GM19328 (cell line): ENCODE measurements around the gene RANBP2.
A peak's percentile ranks its signal among the peaks of the same experiment; 100 is the strongest.
"Not testable (repeated sequence)": the region's sequence is repeated elsewhere in the genome, so short reads cannot be mapped to it uniquely, and the experiment has no call there.

Experiments used
- ATAC-seq: cut with Tn5 transposase; IDR thresholded peaks from one replicate; pipeline ENCODE4 v1.9.1; 2021; ENCODE audit warnings: mild to moderate bottlenecking, moderate library complexity; ENCODE audit not compliant: unreplicated experiment

Gene RANBP2

DNA sequence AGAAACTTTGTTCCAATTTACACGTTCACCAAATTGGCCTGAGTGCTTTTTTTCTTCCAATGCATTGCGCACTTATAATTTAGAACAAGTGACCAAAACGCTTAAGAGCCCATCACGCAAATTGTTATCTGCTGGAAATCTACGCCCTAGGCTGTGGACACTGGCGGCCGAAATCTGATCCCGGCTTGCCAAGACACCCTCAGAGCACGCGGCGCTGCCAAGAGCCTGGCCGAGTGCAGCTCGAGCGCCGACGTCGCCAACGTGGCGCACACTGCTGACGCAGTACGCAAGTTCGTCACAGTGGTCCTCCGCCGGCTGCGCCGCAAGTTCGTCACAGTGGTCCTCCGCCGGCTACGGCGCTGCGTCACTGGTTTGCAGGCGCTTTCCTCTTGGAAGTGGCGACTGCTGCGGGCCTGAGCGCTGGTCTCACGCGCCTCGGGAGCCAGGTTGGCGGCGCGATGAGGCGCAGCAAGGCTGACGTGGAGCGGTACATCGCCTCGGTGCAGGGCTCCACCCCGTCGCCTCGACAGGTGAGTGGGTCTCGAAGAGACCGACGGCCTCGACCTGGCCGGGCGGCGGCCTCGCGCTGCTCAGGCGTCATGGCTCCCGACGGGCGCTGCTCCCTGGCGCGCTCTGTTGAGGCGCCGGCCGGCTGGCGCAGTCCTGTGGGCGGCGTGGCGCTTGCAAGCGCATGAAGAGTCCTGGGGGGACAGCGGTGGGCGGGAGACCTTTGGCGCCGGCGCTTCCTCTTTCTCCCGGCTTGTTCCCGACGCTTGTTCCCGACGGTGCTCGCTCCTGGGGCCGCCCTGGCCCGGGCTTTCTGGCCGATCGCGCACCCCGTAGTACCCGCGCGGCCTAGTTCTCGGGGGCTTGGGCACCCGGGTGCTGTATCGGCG, at the start of gene RANBP2:
RANBP2 (plus strand) TSS at position 334 of the 896 bp plus-strand sequence; CDS start at position 459, 125 bp downstream.
- ATAC-seq = peak; percentile 97

DNA sequence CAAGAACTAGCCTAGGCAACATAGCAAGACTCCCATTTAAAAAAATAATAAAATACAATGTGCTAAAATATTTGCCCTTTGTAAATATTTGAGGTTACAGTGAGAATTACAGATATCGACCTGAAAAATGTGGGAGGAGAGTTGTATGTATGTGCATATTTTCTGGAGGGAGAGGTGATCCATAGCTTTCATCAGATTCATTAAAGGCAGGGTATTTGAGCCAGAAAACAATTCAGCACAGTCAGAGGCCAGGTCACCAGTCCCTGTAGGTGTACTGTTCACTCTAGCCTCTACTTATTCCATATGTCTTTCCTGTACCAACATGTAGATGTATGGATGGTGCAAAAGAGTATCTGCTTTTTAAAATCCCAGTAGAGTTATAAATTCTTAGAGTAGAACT, 49.0 kb upstream of the RANBP2 start:
- ATAC-seq = not testable (repeated sequence)

DNA sequence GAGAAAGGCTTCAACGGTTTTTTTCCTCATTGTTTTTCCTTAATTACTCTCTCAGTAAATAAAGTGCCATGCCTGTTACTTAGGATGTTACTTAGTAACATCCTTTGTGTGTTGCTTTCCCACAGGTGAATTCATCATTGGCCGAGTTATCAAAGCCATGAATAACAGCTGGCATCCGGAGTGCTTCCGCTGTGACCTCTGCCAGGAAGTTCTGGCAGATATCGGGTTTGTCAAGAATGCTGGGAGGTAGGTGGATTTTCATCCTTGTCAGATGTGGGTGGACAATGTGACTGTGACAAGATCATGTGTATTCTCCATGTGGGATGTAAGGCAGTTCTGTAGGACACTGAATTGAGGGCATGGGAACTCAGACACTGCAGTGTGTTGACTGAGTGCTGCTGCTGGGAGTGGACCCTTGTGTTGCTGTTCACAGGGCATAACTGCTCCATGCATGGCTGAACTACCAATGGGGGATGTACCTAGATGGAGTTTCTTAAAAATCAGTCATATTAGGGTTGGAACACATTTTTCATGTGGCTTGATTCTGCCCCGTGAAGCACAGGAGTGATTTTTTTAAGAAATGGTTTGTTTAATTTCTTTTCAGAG, 47.0 kb upstream of the RANBP2 start:
- ATAC-seq = not testable (repeated sequence)

DNA sequence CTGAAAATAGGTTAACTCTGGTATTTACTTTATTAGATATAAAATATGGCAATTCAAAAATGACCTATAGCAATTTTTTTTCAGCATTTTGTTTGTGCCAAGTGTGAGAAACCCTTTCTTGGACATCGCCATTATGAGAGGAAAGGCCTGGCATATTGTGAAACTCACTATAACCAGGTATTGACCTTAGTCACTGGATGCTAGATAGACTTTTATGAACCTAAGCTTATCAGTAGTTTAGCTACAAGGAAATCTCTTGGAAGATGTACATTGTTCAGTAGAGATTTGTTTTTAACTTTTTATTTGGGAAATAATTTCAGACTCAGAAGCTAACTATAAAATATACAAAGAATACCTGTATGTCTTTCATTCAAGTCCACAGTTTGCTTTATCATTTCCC, 42.8 kb upstream of the RANBP2 start:
- not testable (repeated sequence) for ATAC-seq

DNA sequence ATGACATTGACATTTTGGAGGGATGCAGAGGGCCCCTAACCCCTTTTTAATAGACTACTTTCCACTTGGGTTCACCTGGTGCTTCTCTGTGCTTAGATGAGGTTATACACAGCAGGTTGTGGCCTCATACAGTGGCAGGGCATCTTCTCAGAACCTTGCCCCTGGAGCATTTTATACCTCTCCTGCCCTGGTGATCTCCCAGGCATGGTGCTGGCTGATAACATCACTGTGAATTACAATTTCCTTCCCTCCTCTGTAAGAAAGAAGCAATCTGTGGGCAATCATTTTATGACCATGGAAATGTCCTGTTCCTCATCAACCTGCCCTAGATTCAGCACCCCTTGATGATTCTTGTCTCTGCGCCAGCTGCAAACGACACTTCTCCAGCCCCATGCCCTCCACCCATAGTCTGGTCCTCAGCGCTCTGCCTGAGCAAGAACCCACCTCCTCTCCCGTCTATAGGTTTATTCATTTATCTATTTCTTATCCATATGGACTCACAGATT, 42.0 kb upstream of the RANBP2 start:
- ATAC-seq = not testable (repeated sequence)

DNA sequence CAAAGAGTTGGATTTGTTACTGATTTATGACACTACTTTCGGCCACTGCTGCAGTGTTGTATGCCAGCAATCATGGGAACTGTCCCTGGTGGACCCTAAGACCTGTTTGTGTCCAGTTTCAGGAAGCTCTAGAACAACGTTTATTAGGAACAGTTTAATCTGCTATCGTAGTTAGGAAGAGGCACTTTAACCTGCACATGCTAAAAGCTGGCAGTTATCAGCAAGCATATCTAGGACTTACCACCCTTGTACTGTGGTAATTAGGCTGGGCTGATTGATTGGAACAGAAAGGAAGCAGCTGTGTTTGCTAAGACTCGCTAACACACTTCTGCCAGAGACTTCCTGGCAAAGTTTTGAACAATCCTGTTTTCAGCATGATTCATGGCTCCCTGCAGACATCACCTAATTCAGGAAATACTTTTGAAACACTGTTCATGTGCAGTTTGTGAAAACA, 41.1 kb upstream of the RANBP2 start:
- not testable (repeated sequence) for ATAC-seq

DNA sequence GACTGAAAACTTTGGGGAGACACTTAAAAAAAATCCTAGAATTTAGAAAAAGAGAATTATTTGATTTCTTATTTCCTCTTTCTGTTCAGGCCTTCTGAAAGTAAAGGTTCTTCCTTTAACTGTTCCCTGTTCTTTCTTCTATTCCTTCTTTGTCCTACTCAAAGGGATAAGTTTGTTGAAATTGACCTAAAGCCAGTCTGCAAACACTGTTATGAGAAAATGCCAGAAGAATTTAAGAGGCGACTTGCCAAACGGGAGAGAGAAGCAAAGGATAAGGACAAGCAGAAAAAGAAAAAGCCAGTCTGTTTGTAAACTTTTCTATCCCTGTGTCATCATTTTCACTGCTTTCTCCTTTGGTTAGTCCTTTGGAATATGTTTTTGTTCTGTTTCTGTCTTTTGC, 38.5 kb upstream of the RANBP2 start:
- not testable (repeated sequence) for ATAC-seq

DNA sequence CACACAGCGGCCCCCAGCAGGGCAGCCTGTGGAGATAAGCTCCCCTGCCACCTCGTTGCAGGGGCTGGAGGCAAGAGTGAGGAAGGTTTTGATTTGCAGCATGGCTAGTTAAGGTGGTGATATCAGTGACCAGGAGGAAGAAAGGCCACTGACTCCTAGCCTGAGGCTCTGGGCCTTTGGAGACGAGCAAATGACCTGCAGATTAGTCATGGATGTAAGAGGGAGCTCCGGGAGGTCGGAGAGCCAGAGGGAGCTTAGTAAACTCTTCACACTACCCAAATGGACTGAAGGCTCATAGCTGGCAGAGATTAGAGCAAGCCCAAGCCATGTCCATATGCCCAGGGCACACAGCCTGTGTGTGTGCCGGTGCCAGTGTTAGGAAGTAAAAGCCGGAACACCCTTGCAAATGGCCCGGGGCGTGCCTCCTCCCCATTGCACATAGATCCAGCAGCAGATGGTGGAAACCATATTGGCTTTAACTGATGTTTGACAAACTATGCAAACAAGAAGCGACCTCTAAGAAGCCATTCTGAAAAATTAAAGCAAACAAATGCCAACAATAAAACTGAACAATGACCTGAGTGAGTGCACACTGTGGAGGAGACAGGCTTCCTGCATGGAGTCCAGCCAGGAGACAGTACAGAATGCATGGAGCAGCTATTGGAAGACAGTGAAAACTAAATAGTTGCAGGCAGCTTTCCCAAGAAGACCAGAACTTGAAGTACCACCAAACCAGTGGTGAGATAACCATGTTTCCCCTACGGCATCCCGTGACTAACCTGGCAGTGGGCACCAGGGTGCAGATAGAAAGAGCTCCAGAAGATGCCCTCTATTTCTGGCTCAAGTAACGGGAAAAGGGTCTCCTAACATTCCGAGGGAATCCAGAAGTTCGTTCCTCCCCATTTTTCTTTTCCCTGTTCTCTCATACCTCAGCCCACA, 30.2 kb upstream of the RANBP2 start:
- ATAC-seq = not testable (repeated sequence)

DNA sequence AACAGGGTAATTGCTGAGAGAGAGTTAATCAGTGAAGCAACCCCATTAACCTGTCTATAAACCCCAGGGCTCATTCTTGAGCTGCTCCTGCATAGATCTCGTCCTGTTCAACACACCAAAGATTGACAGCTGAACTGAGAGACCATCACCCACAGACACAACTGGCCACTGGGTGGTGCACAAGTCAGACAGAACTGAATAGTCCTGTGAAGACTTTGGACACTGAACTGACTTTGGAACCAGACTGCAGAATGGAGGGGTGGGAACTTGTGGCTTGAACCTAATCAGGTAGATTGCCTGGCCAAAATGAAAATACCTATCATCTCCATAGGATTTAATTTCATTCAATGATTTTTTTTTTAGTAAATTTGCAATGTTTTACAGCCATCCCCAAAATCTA, 29.3 kb upstream of the RANBP2 start:
- ATAC-seq = not testable (repeated sequence)

DNA sequence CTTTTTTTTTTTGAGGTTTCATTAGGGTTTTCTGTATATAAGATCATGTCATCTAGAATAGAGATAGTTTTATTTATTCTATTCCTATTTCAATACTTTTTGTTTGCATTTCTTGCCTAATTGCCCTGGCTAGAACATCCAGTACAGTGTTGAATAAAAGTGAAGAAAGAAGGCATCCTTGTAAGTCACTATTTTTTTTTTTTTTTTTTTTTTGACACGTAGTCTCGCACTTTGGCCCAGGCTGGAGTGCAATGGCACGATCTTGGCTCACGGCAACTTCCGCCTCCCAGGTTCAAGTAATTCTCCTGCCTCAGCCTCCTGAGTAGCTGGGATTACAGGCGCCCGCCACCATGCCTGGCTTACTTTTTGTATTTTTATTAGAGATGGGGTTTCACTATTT, 27.8 kb upstream of the RANBP2 start:
- no peak for ATAC-seq

DNA sequence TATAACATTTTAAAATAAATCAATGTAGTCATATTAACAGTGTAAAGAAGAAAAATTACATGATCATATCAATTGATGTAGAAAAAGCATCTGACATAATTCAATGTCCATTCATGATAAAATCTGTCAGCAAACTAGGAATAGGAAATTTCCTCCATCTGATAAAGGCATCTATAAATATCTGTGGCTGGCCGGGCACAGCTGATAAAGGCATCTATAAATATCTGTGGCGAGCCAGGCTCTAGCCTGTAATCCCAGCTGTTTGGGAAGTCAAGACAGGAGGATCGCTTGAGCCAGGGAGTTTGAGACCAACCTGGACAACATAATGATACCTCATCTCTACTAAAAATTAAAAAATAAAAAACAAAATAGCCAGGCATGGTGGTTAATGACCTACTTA, 18.1 kb upstream of the RANBP2 start:
- ATAC-seq = no peak

DNA sequence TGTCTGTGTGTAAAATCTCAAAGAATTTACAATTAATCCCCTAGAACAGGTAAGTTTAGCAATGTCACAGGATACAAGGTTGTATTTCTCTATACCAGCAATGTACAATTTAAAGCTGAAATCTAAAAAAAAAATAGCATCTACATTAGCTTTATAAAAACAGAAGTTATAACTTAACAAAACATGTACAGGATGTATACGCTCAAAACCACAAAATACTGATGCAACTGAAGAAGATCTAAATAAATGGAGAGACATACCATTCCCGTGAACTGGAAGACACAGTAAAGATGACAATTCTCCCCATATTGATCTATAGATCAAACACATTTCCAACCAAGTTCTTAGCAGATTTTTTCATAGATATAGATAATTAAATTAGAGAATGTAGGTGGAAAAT, 17.5 kb upstream of the RANBP2 start:
- no peak for ATAC-seq

DNA sequence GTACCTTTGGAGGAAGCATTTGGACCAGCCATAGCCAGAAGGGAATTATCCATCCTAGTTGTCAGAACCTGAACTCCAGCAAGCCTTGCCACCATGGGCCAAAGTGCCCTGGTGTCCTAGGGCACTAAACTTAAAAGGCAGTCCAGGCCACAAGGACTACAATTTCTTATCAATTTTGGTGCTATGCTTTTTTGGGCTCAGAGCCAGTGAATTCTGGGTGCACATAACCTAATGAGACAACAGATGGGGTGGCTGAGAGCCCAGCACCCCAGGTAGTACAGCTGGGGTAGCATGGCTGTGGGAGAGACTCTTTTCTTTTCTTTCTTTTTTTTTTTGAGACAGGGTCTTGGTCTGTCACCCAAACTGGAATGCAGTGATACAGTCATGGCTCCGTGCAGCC, 14.4 kb upstream of the RANBP2 start:
- ATAC-seq = no peak

DNA sequence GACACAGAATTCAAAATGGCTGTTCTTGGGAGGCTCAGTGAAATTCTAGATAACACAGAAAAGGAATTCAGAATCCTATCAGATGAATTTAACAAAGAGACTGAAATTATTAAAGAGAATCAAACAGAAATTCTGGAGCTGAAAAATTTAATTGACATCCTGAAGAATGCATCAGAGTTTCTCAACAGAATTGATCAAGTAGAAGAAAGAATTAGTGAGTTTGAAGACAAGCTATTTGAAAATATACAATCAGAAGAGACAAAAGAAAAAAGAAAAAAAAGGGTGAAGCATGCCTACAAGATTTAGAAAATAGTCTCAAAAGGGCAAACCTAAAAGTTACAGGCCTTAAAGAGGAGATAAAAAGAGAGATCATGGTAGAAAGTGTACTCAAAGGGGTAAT, 12.0 kb upstream of the RANBP2 start:
- no peak for ATAC-seq

DNA sequence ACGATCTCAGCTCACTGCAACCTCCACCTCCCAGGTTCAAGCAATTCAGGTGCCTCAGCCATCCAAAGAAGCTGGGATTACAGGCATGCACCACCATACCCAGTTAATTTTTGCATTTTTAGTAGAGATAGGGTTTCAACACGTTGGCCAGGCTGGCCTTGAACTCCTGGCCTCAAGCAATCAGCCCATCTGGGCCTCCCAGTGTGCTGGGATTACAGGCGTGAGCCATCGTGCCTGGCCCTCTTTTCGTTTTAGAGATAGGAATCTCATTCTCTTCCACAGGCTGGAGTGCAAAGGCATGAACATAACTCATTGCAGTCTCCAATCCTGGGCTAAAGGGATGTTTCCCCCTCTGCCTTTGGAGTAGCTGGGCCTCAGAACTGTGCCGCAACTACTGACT, 2.3 kb upstream of the RANBP2 start:
- ATAC-seq = not testable (repeated sequence)

DNA sequence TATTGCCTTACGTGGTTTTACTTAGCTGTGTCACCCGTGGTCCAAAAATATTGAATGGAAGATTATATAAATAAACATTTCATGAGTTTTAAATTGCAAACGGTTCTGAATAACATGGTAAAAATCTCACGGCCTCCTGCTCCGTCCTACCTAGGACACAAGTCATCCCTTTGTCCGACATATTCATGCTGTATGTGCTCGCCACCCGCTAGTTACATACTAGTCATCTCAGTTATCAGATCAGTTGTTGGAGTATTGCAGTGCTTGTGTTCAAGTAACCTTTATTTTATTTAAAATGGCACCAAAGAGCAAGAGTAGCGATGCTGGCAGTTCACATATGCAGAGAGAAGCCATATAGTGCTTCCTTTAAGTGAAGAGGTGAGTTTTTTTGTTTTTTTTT, 6.8 kb downstream of the RANBP2 start:
- ATAC-seq = not testable (repeated sequence)

DNA sequence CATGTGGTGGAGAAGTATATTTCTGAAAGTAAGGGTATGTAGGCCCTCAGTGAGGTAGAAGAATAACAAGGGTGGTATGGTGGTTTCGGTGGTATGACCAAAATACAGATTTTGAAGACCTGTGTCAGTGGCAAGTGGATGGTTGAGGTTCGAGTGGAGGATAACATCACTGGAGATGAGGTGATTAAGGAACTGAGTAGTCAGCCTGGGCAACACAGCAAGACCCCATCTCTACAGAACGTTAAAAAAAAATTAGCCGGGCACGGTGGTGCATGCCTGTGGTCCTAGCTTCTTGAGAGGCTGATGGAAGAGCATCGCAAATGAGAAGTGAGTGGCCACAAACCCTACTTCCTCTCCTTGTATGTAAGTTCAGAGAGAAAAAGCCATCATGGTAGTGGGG, 15.4 kb downstream of the RANBP2 start:
- not testable (repeated sequence) for ATAC-seq

DNA sequence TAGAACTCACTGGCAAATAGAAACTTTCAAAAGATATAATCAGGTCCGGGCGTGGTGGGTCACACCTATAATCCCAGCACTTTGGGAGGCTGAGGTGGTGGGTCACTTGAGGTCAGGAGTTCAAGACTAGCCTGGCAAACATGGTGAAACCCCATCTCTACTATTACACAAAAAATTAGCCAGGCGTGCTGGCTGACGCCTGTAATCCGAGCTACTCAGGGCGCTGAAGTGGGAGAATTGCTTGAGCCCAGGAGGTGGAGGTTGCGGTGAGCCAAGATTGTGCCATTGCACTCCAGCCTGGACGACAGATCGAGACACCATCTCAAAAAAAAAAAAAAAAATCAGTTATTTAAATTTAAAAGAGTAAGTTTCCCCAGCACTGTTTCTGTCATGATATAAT, 38.7 kb downstream of the RANBP2 start:
- ATAC-seq = not testable (repeated sequence)

DNA sequence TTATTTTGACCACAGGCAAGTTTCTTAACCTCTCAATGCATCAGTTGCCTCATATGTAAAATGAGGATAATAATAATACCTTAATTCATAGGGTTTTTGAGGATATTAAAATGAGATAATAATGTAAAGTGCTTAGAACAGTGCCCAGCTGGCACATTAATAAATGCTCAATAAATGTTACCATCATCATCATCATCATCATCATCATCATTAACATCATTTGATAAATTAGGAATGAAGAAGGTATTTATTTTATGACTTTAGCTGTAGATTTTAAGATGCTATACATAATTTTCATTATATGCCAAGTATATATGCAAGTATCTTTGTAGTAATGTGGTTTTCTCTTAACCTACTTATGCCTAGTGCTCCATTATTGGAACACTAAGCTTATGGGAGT, 43.3 kb downstream of the RANBP2 start:
- ATAC-seq = not testable (repeated sequence)

DNA sequence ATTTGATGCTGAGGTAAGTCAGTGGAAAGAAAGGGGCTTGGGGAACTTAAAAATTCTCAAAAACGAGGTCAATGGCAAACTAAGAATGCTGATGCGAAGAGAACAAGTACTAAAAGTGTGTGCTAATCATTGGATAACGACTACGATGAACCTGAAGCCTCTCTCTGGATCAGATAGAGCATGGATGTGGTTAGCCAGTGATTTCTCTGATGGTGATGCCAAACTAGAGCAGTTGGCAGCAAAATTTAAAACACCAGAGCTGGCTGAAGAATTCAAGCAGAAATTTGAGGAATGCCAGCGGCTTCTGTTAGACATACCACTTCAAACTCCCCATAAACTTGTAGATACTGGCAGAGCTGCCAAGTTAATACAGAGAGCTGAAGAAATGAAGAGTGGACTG, 47.4 kb downstream of the RANBP2 start:
- ATAC-seq = not testable (repeated sequence)

DNA sequence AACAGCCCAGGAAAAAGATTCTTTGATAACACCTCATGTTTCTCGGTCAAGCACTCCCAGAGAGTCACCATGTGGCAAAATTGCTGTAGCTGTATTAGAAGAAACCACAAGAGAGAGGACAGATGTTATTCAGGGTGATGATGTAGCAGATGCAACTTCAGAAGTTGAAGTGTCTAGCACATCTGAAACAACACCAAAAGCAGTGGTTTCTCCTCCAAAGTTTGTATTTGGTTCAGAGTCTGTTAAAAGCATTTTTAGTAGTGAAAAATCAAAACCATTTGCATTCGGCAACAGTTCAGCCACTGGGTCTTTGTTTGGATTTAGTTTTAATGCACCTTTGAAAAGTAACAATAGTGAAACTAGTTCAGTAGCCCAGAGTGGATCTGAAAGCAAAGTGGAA, 48.6 kb downstream of the RANBP2 start:
- ATAC-seq = not testable (repeated sequence)
